Mammary epithelial cell (primary cell): Measurements from ENCODE around the gene ULK2.

ENCODE experiments used
- CTCF ChIP-seq, 2 donors: IDR thresholded peaks in 1 of 2; conservative IDR thresholded peaks in 1 of 2; 2 replicates each; pipeline ENCODE4 v1.5.1; 2011 to 2012; ENCODE audit warnings: inconsistent platforms in 2 of 2, low read length in 2 of 2, mild to moderate bottlenecking in 2 of 2, control low read depth in 1 of 2, low read depth in 1 of 2; ENCODE audit not compliant: insufficient read depth in 1 of 2; ENCODE audit errors: extremely low read depth in 1 of 2
- EZH2 ChIP-seq: IDR thresholded peaks from 2 replicates; pipeline ENCODE4 v1.6.1; 2012; ENCODE audit warnings: low read length, inconsistent platforms, borderline replicate concordance

- TF ChIP-seq CTCF (conservative IDR thresholded peaks at IDR 0.05 in 1 of 2, IDR thresholded peaks at IDR 0.05 in 1 of 2; ENCODE audit: extremely low read depth in 1 of 2, insufficient read depth in 1 of 2, low read depth in 1 of 2, low read length in 2 of 2) (no peak), EZH2 (no peak)
These were observed 37.8 kb upstream of the ULK2 start for GRCh38 chr17:19905502-19905901.
